Tibial nerve (tissue), 4 donors: ENCODE results near the gene RILPL2. TPM values are rescaled to one million over a fixed set of nuclear protein-coding genes. Genes with fewer than 3 reads are reported as not detected.
A peak's percentile ranks its signal among the peaks of the same experiment; 100 is the strongest.

Source experiments
- DNase-seq, 2 donors: peaks; one replicate each; pipeline ENCODE4 v3.0.0-alpha.2; 2019; ENCODE audit warnings: low spot score in 2 of 2
- H3K27ac ChIP-seq, 4 donors: fragments of 200-600 bp; sonication (generic) in 3 of 4; one replicate each; pipeline ENCODE4 v1.5.1; 2017 to 2019; ENCODE audit warnings: mild to moderate bottlenecking in 1 of 4
- H3K27me3 ChIP-seq, 2 donors: fragments of 200-600 bp; sonication (generic) in 1 of 2; one replicate each; pipeline versions ENCODE4 v1.5.1 to v1.6.0; 2017 to 2019
- H3K36me3 ChIP-seq, 3 donors: fragments of 200-600 bp; sonication (generic); one replicate each; pipeline ENCODE4 v1.5.1; 2018 to 2019
- H3K4me1 ChIP-seq, 4 donors: fragments of 200-600 bp; sonication (generic) in 3 of 4; one replicate each; pipeline ENCODE4 v1.5.1; 2017 to 2019
- H3K4me3 ChIP-seq, 4 donors: fragments of 200-600 bp; sonication (generic) in 3 of 4; one replicate each; pipeline ENCODE4 v1.5.1; 2017 to 2019; ENCODE audit warnings: mild to moderate bottlenecking in 1 of 4, moderate library complexity in 1 of 4
- H3K9me3 ChIP-seq, 4 donors: fragments of 200-600 bp; sonication (generic) in 3 of 4; one replicate each; pipeline ENCODE4 v1.5.1; 2017 to 2019
- EP300 ChIP-seq, 2 donors: sonication (generic); formaldehyde crosslinking; IDR thresholded peaks; one replicate each; pipeline ENCODE4 v1.6.1; 2017; ENCODE audit warnings: antibody characterized with exemption in 2 of 2, mild to moderate bottlenecking in 1 of 2
- POLR2A ChIP-seq, 2 donors: fragments of 450-650 bp; IDR thresholded peaks; one replicate each; pipeline ENCODE4 v1.6.1; 2017; ENCODE audit warnings: antibody characterized with exemption in 2 of 2, mild to moderate bottlenecking in 2 of 2, moderate library complexity in 2 of 2
- WGBS, 2 donors: methylation state at CpG; one replicate each; pipeline ENCODE4 v1.1.5; 2018; 5-methylcytosine and 5-hydroxymethylcytosine counted together
- total RNA-seq, 4 donors: library from RNA; depleted of rRNA; stranded (reverse); fragments of >200 nt; gene quantifications; one replicate each; pipeline ENCODE4 v1.1.0, GENCODE V29; 2016
- TF ChIP-seq, protein P1 (sequence below), 5 experiments: fragments of 200-600 bp in 3 of 5; fragments of 450-650 bp in 2 of 5; sonication (generic) in 3 of 5; IDR thresholded peaks; one replicate each; pipeline ENCODE4 v1.5.1; 2016 to 2019; ENCODE audit warnings: antibody characterized with exemption in 5 of 5, mild to moderate bottlenecking in 3 of 5, moderate library complexity in 2 of 5

RILPL2 gene
- total RNA-seq, 4 donors from 2014 or later = 5.2 to 6.9 (median 6.1) TPM

DNA sequence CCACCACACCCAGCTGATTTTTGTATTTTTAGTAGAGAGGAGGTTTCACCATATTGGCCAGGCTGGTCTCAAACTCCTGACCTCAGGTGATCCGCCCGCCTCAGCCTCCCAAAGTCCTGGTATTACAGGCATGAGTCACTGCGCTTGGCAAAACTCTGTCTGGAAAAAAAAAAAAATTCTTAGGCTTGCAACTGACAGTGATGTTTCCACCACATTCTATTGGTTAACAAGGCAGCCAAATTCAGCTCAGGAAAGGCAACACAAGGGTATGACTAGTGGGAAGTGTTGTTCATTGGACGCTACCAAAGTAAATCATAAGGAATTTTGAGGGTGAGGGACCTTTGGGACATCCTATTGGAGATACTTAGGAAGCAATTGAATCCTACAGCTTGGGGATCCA, 69.0 kb downstream of the RILPL2 start:
- TF ChIP-seq EP300 (IDR thresholded peaks at IDR 0.05) (no peak), POLR2A (IDR thresholded peaks at IDR 0.05) (no peak)
- TF ChIP-seq, protein P1, sequence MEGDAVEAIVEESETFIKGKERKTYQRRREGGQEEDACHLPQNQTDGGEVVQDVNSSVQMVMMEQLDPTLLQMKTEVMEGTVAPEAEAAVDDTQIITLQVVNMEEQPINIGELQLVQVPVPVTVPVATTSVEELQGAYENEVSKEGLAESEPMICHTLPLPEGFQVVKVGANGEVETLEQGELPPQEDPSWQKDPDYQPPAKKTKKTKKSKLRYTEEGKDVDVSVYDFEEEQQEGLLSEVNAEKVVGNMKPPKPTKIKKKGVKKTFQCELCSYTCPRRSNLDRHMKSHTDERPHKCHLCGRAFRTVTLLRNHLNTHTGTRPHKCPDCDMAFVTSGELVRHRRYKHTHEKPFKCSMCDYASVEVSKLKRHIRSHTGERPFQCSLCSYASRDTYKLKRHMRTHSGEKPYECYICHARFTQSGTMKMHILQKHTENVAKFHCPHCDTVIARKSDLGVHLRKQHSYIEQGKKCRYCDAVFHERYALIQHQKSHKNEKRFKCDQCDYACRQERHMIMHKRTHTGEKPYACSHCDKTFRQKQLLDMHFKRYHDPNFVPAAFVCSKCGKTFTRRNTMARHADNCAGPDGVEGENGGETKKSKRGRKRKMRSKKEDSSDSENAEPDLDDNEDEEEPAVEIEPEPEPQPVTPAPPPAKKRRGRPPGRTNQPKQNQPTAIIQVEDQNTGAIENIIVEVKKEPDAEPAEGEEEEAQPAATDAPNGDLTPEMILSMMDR (IDR thresholded peaks at IDR 0.05) = no peak
- peaks cover 0 to 23% (median 11%) of the 10 kb centered on the region in 4 donors for H3K4me1 ChIP-seq
- H3K36me3 ChIP-seq = no peaks in the 10 kb centered on the region
- no peak overlapping the region for H3K4me3 ChIP-seq
- DNase-seq = no peak
- H3K27me3 ChIP-seq = no peaks in the 10 kb centered on the region
- WGBS, 2 donors = 92 to 97% methylated on average over 4 of the region's 4 CpGs
- H3K9me3 ChIP-seq = no peaks in the 10 kb centered on the region
- H3K27ac ChIP-seq = peak overlapping the region in 1 of 4 donors; percentile 8

Other genes starting within 250 kb of the RILPL2 start
- 10 to 100 TPM; 24.1 to 35.2 (median 29.6) TPM for gene MPHOSPH9, start 203.5 kb downstream of the RILPL2 start, total RNA-seq
- 10 to 100 TPM; 10.0 to 13.8 (median 11.8) TPM for gene MTRFR, start 203.2 kb downstream of the RILPL2 start, total RNA-seq
- 10 to 100 TPM; 52.0 to 73.2 (median 66.8) TPM for gene CDK2AP1, start 164.8 kb downstream of the RILPL2 start, total RNA-seq
- gene SBNO1, start 71.8 kb downstream of the RILPL2 start, total RNA-seq = 10 to 100 TPM; 13.9 to 25.8 (median 17.8) TPM
- 10 to 100 TPM; 16.5 to 34.5 (median 27.0) TPM for gene KMT5A, start 52.6 kb downstream of the RILPL2 start, total RNA-seq
- gene SNRNP35, start 21.5 kb upstream of the RILPL2 start, total RNA-seq = 10 to 100 TPM in 3 of 4 donors, 1 to 10 TPM in 1; 8.1 to 31.8 (median 20.8) TPM
- gene RILPL1, start 97.0 kb upstream of the RILPL2 start, total RNA-seq = 10 to 100 TPM; 11.8 to 24.3 (median 16.0) TPM
- 100 to 1,000 TPM in 2 of 4 donors, 10 to 100 TPM in 2; 77.9 to 109 (median 103) TPM for gene TMED2, start 147.9 kb upstream of the RILPL2 start, total RNA-seq
- gene DDX55, start 165.4 kb upstream of the RILPL2 start, total RNA-seq = 10 to 100 TPM; 16.8 to 53.1 (median 29.3) TPM
- gene EIF2B1, start 197.0 kb upstream of the RILPL2 start, total RNA-seq = 100 to 1,000 TPM; 162 to 221 (median 181) TPM
- gene GTF2H3, start 197.1 kb upstream of the RILPL2 start, total RNA-seq = 10 to 100 TPM; 17.7 to 33.5 (median 22.0) TPM
- 10 to 100 TPM in 3 of 4 donors, 1 to 10 TPM in 1; 7.2 to 20.0 (median 14.9) TPM for gene TCTN2, start 234.4 kb upstream of the RILPL2 start, total RNA-seq